Measurements from ENCODE around the gene MEIOB. TPM values are rescaled to one million over a fixed set of nuclear protein-coding genes. Genes with fewer than 3 reads are reported as not detected.

Gene MEIOB
- total RNA-seq, 4 donors from 2014 or later, result not detected

DNA sequence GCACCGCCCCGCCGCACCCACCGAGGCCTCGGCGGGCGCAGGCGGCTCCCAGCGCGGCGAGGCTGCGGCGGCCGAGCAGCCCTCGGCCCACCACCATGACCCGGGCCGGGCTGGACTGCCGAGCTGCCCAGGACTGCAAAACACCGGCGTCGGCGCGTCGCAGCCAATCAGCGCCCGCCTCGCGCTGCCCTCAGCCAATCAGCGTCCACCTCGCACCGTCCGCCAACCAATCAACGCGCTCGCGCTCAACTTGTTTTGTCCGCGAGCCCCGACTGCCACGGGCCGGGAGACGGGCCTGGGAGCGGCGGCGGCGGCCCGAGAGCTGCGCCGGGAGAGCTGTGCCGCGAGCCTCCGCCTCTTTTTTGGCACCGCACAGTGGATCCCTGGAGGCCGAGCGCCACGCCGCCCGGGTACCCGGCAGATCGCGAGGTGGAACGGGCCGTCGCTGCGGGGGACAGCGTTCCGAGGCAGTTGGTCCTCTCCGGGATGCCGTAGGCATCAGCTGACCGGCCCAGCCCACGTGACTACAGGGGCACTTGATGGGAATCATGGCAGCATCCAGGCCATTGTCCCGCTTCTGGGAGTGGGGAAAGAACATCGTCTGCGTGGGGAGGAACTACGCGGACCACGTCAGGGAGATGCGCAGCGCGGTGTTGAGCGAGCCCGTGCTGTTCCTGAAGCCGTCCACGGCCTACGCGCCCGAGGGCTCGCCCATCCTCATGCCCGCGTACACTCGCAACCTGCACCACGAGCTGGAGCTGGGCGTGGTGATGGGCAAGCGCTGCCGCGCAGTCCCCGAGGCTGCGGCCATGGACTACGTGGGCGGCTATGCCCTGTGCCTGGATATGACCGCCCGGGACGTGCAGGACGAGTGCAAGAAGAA is 45.0 kb downstream of the MEIOB start, which contains the start of the genes FAHD1 and HAGH:
Gene FAHD1, plus strand, starts transcription at position 516 of the 883 bp plus-strand sequence. Its CDS starts 33 bp downstream, at position 549.
Gene HAGH, minus strand, starts transcription at position 135 of the 883 bp plus-strand sequence. Its CDS starts 38 bp downstream, at position 97.
- Histone ChIP-seq H3K36me3 (peaks cover 0 to 28% of the 10 kb centered on the region in 2 donors), H3K27ac (peak within 1 kb of the TSS; percentile 43 to 96 (median 92)), H3K4me3 (peak within 1 kb of the TSS; percentile 57 to 79), H3K4me1 (peaks cover 0 to 76% (median 23%) of the 10 kb centered on the region in 3 donors), H3K27me3 (no peaks in the 10 kb centered on the region), H3K9me3 (no peaks in the 10 kb centered on the region)
- peak; percentile 96 for ATAC-seq
- no CpG with 5 or more reads among the region's 104 CpGs for WGBS, 2 donors (ENCODE audit: low coverage in 1 of 2)
- peak; percentile 81 for TF ChIP-seq POLR2AphosphoS5 (IDR thresholded peaks at IDR 0.05)
- no peak for TF ChIP-seq EP300 (IDR thresholded peaks at IDR 0.05)
- TF ChIP-seq, protein P1, sequence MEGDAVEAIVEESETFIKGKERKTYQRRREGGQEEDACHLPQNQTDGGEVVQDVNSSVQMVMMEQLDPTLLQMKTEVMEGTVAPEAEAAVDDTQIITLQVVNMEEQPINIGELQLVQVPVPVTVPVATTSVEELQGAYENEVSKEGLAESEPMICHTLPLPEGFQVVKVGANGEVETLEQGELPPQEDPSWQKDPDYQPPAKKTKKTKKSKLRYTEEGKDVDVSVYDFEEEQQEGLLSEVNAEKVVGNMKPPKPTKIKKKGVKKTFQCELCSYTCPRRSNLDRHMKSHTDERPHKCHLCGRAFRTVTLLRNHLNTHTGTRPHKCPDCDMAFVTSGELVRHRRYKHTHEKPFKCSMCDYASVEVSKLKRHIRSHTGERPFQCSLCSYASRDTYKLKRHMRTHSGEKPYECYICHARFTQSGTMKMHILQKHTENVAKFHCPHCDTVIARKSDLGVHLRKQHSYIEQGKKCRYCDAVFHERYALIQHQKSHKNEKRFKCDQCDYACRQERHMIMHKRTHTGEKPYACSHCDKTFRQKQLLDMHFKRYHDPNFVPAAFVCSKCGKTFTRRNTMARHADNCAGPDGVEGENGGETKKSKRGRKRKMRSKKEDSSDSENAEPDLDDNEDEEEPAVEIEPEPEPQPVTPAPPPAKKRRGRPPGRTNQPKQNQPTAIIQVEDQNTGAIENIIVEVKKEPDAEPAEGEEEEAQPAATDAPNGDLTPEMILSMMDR (IDR thresholded peaks at IDR 0.05), result peak in 1 of 4 experiments; percentile 10
- TF ChIP-seq POLR2A (IDR thresholded peaks at IDR 0.05), result peak; percentile 31 to 43

DNA sequence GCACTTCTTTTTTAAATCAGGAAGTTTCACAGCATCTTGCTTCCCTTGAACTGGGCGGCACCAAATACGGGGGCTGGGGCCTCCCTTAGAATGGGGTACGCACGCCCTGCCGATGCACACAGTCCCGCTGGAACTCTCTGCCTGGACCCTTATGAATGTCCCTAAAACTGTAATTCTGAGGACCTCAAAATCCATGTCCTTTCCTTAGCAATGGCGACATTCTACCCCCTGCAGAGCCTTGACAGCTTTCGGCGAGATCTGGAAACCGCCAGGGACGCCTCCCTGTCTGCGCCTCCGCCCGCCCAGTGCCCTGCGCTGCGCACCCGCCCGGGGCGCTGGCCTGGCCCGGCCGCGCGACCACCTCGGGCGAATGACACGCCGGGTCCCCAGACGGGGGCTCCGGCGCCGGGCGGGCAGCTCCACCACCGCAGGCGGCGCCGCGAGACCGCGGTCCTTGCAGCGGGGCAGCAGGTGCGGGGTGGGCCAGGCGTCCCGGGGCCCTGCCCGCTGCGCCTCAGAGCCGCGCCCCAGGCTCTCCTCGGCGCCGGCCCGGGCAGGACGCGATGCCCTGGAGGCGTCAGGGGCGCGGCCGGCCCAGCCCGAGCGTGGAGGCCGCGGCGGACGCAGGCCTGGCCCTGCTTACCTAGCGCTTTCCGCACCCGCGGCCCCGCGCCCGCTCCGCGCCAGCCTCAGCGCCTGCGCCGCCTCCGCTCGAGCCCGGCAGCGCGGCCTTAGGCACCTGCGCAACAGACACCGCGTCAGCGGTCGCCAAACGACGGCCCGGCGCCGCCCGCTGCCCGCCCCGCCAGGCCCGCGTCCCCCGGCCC is 45.9 kb downstream of the MEIOB start:
- H3K36me3 ChIP-seq, result peaks cover 0 to 29% of the 10 kb centered on the region in 2 donors
- no peaks in the 10 kb centered on the region for H3K27me3 ChIP-seq
- peak overlapping the region; percentile 57 to 79 for H3K4me3 ChIP-seq
- WGBS, 2 donors (ENCODE audit: low coverage in 1 of 2), result 15% methylated on average over 6 of the region's 96 CpGs; no CpG with 5 or more reads in 1 of the 2 donors
- ATAC-seq, result peak; percentile 77
- peaks cover 0 to 77% (median 23%) of the 10 kb centered on the region in 3 donors for H3K4me1 ChIP-seq
- peak overlapping the region; percentile 7 to 96 (median 92) for H3K27ac ChIP-seq
- TF ChIP-seq POLR2A (IDR thresholded peaks at IDR 0.05), result no peak
- TF ChIP-seq, protein P1 (IDR thresholded peaks at IDR 0.05), result peak in 2 of 4 experiments; percentile 28 to 36
- H3K9me3 ChIP-seq, result no peaks in the 10 kb centered on the region

DNA sequence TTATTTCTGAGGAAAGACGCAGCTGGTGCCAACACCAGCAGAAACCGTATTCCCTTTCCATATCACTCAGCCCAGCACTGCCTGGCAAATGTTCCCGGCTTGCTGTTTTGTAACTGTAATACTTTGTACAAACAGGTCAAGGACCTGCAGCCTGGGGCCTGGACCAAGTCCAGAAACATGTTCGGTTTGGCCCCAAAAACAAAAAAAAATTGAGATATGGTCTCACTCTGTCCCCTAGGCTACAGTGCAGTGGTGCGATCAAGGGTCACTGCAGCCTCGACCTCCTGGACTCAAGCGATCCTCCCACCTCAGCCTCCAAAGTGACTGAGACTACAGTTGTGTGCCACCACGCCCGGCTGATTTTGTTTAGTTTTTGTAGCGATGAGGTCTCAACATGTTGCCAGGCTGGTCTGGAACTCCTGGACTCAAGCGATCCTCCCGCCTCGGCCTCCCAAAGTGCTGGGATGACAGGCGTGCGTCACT is 46.5 kb downstream of the MEIOB start:
- 50 to 67% methylated on average over 5 to 7 of the region's 15 CpGs for WGBS, 2 donors (ENCODE audit: low coverage in 1 of 2)
- no peaks in the 10 kb centered on the region for H3K27me3 ChIP-seq
- TF ChIP-seq POLR2A (IDR thresholded peaks at IDR 0.05) (no peak), POLR2AphosphoS5 (IDR thresholded peaks at IDR 0.05) (no peak), EP300 (IDR thresholded peaks at IDR 0.05) (no peak)
- TF ChIP-seq, protein P1 (IDR thresholded peaks at IDR 0.05), result no peak
- peaks cover 0 to 73% (median 23%) of the 10 kb centered on the region in 3 donors for H3K4me1 ChIP-seq
- no peaks in the 10 kb centered on the region for H3K9me3 ChIP-seq
- ATAC-seq, result no peak
- H3K27ac ChIP-seq, result peak overlapping the region in 3 of 4 donors; percentile 91 to 96 (median 92)
- peaks cover 0 to 31% of the 10 kb centered on the region in 2 donors for H3K36me3 ChIP-seq
- H3K4me3 ChIP-seq, result peak overlapping the region; percentile 57 to 79

DNA sequence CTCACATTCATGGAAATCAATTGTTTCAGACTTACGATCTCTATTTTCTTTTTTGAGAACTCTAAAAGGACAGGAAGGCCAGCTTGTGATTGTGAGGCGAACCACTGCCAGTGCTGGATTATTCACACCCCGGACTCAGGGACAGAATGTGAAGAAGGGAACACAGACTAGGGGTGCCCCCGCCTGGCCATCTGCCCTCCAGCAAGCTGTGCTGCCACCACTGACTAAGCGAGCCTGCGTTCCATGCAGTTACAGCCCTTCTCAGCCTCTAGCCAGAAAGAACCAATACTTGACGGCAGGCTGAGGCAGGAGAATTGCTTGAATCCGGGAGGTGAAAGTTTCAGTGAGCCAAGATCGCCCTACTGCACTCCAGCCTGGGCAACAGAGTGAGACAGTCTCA is 48.1 kb downstream of the MEIOB start:
- Histone ChIP-seq H3K9me3 (no peaks in the 10 kb centered on the region), H3K27ac (no peak overlapping the region), H3K36me3 (peaks cover 0 to 42% of the 10 kb centered on the region in 2 donors), H3K4me3 (no peak overlapping the region), H3K27me3 (no peaks in the 10 kb centered on the region), H3K4me1 (peaks cover 0 to 57% (median 18%) of the 10 kb centered on the region in 3 donors)
- WGBS, 2 donors (ENCODE audit: low coverage in 1 of 2), result 51 to 57% methylated on average over 5 to 6 of the region's 9 CpGs
- TF ChIP-seq POLR2A (IDR thresholded peaks at IDR 0.05) (no peak), EP300 (IDR thresholded peaks at IDR 0.05) (no peak), POLR2AphosphoS5 (IDR thresholded peaks at IDR 0.05) (no peak)
- TF ChIP-seq, protein P1 (IDR thresholded peaks at IDR 0.05), result no peak
- ATAC-seq, result no peak

All from gastroesophageal sphincter (tissue), 4 donors.